ENCODE data around the gene TUT1.
"Not testable (repeated sequence)": the region's sequence is repeated elsewhere in the genome, so short reads cannot be mapped to it uniquely, and the experiment has no call there.

The TUT1 gene

GRCh38 chr11:62555464-62556107 is 35.7 kb downstream of the TUT1 start:
- DNase-seq = no peak

GRCh38 chr11:62554387-62555167 is 36.7 kb downstream of the TUT1 start:
- DNase-seq = no peak

- DNase-seq = no peak
Measured at GRCh38 chr11:62553839-62554361, 37.4 kb downstream of the TUT1 start.

GRCh38 chr11:62553080-62553838 is 38.1 kb downstream of the TUT1 start:
- DNase-seq = no peak

GRCh38 chr11:62552485-62553079 is 38.7 kb downstream of the TUT1 start:
- no peak for DNase-seq

GRCh38 chr11:62550478-62550877 is 40.8 kb downstream of the TUT1 start:
- not testable (repeated sequence) for DNase-seq

- no peak for DNase-seq
Measured at GRCh38 chr11:62548545-62549335, 42.6 kb downstream of the TUT1 start.

- DNase-seq = no peak
Measured at GRCh38 chr11:62547691-62548281, 43.5 kb downstream of the TUT1 start.

- DNase-seq = no peak
Measured at GRCh38 chr11:62546929-62547625, 44.2 kb downstream of the TUT1 start.

- DNase-seq = no peak
Measured at GRCh38 chr11:62546244-62546928, 44.9 kb downstream of the TUT1 start, which contains the start of gene AHNAK. AHNAK (minus strand) TSS chr11:62546806; CDS start chr11:62536098, 10,708 bp downstream.

- no peak for DNase-seq
Measured at GRCh38 chr11:62545437-62546243, 45.7 kb downstream of the TUT1 start.

- no peak for DNase-seq
Measured at GRCh38 chr11:62544581-62545436, 46.5 kb downstream of the TUT1 start.

- DNase-seq = no peak
Measured at GRCh38 chr11:62543680-62544444, 47.5 kb downstream of the TUT1 start.

- peak; percentile 26 to 29 for DNase-seq
Measured at GRCh38 chr11:62542750-62543567, 48.4 kb downstream of the TUT1 start.

- no peak for DNase-seq
Measured at GRCh38 chr11:62542111-62542745, 49.1 kb downstream of the TUT1 start.
